ENCODE results near the gene CD33. TPM values are rescaled to one million over a fixed set of nuclear protein-coding genes. Genes with fewer than 3 reads are reported as not detected.

CD33 gene
- total RNA-seq, 1 experiment from 2014 or later: 0.35 TPM

GRCh38 chr19:51224163-51224641 is 678 bp upstream of the CD33 start:
- no peaks in the 10 kb centered on the region for H3K4me1 ChIP-seq (ENCODE audit: insufficient read depth, low read length)
- no peaks in the 10 kb centered on the region for H3K4me1 Mint-ChIP-seq
- no peak overlapping the region for H2BK5ac ChIP-seq (ENCODE audit: insufficient read length, low read length)
- no peak overlapping the region for H2BK12ac ChIP-seq (ENCODE audit: insufficient read length, low read depth, low read length)
- H2BK20ac ChIP-seq (ENCODE audit: low read depth, low read length, poor library complexity, severe bottlenecking): no peak overlapping the region
- H3K23me2 ChIP-seq (ENCODE audit: insufficient read length, low read depth, low read length, poor library complexity, severe bottlenecking): no peaks in the 10 kb centered on the region
- H3K79me1 ChIP-seq (ENCODE audit: insufficient read depth, low read depth, low read length, poor library complexity, severe bottlenecking): no peaks in the 10 kb centered on the region
- peaks cover 22% of the 10 kb centered on the region for H3K27me3 Mint-ChIP-seq (ENCODE audit: low read depth)
- H2AK5ac ChIP-seq (ENCODE audit: insufficient read length, low read length): no peak overlapping the region
- no peak overlapping the region for H2BK120ac ChIP-seq (ENCODE audit: low read depth, low read length, poor library complexity, severe bottlenecking)
- H3K9me3 Mint-ChIP-seq: peaks cover 0 to 91% of the 10 kb centered on the region in 2 experiments; a peak in 2 of 5 replicates
- no peak for TF ChIP-seq CTCF (conservative IDR thresholded peaks at IDR 0.05)
- no peak overlapping the region for H3K4me2 ChIP-seq (ENCODE audit: insufficient read depth, insufficient read length, low read length)
- H3K56ac ChIP-seq (ENCODE audit: insufficient read length, low read depth, low read length): no peak overlapping the region
- no peaks in the 10 kb centered on the region; a peak in 1 of 7 replicates for H3K36me3 Mint-ChIP-seq (ENCODE audit: insufficient read depth in 1 of 3, low read depth in 3 of 3)
- no peak overlapping the region for H3K4ac ChIP-seq (ENCODE audit: low read depth, low read length)
- no peak overlapping the region for H3K18ac ChIP-seq (ENCODE audit: insufficient read length, low read depth, low read length)
- no peak overlapping the region for H3K23ac ChIP-seq (ENCODE audit: insufficient read length, low read depth, low read length)
- DNase-seq: no peak
- H2AFZ ChIP-seq (ENCODE audit: low read length): no peak overlapping the region
- no peak overlapping the region for H3K4me3 Mint-ChIP-seq
- no peak overlapping the region for H4K8ac ChIP-seq (replicated peaks; ENCODE audit: insufficient read length, low read depth, low read length)
- H3K14ac ChIP-seq (ENCODE audit: insufficient read depth, low read length): no peak overlapping the region
- H3K9me3 ChIP-seq (ENCODE audit: control insufficient read depth, low read depth, low read length): no peaks in the 10 kb centered on the region
- no peak overlapping the region for H3T11ph ChIP-seq (ENCODE audit: low read length)
- no peak overlapping the region for H4K91ac ChIP-seq (ENCODE audit: insufficient read length, low read depth, low read length)
- WGBS (ENCODE audit: extremely low coverage, insufficient read length, low lambda C conversion rate): no CpG with 5 or more reads among the region's 3 CpGs
- H3K79me2 ChIP-seq (ENCODE audit: insufficient read depth, low read length): no peaks in the 10 kb centered on the region
- no peak overlapping the region for H3K27ac Mint-ChIP-seq
- no peaks in the 10 kb centered on the region for H4K20me1 ChIP-seq (ENCODE audit: control insufficient read depth, insufficient read depth, insufficient read length)
- H4K5ac ChIP-seq (ENCODE audit: insufficient read length, low read depth, low read length): no peak overlapping the region
- H2BK15ac ChIP-seq (ENCODE audit: low read depth, low read length): no peak overlapping the region
- H3K27me3 ChIP-seq (ENCODE audit: insufficient read depth, low read length): no peaks in the 10 kb centered on the region
- H3K9ac ChIP-seq (ENCODE audit: extremely low read depth, insufficient read length, low read length): no peak overlapping the region
- H3K27ac ChIP-seq (ENCODE audit: insufficient read length, low read depth, low read length): no peak overlapping the region

All from H9 (cell line).